Fibroblast of the conjunctiva (primary cell): ENCODE results near the gene BPIFB4.

ENCODE experiments used
- DNase-seq: peaks from one replicate; pipeline ENCODE4 v3.0.0-alpha.2; 2010; ENCODE audit warnings: low read depth

BPIFB4 gene

GRCh38 chr20:33062105-33062824 is 17.2 kb upstream of the BPIFB4 start:
- no peak for DNase-seq

- DNase-seq = no peak
These were observed 16.7 kb upstream of the BPIFB4 start for GRCh38 chr20:33062825-33063149.

GRCh38 chr20:33063271-33063670 is 16.2 kb upstream of the BPIFB4 start:
- no peak for DNase-seq

- DNase-seq = no peak
These were observed 14.7 kb upstream of the BPIFB4 start for GRCh38 chr20:33064572-33065287.

GRCh38 chr20:33065785-33066184 is 13.7 kb upstream of the BPIFB4 start:
- DNase-seq = no peak

- no peak for DNase-seq
These were observed 11.6 kb upstream of the BPIFB4 start for GRCh38 chr20:33067806-33068205.

GRCh38 chr20:33068251-33068939 is 11.0 kb upstream of the BPIFB4 start:
- no peak for DNase-seq

- DNase-seq = no peak
These were observed 9.8 kb upstream of the BPIFB4 start for GRCh38 chr20:33069673-33070072.

GRCh38 chr20:33070111-33071053 is 9.1 kb upstream of the BPIFB4 start:
- DNase-seq = no peak

- DNase-seq = no peak
These were observed 8.2 kb upstream of the BPIFB4 start for GRCh38 chr20:33071198-33071597.

GRCh38 chr20:33072362-33072761 is 7.1 kb upstream of the BPIFB4 start:
- DNase-seq = no peak

- no peak for DNase-seq
These were observed 6.6 kb upstream of the BPIFB4 start for GRCh38 chr20:33072813-33073212.

- no peak for DNase-seq
These were observed 4.8 kb upstream of the BPIFB4 start for GRCh38 chr20:33074675-33075074.

- DNase-seq = no peak
These were observed 4.2 kb upstream of the BPIFB4 start for GRCh38 chr20:33075281-33075680.

- DNase-seq = no peak
These were observed 2.6 kb upstream of the BPIFB4 start for GRCh38 chr20:33076662-33077372.

- DNase-seq = no peak
These were observed 2.1 kb downstream of the BPIFB4 start for GRCh38 chr20:33081411-33082154.

GRCh38 chr20:33082546-33082945 is 3.1 kb downstream of the BPIFB4 start:
- DNase-seq = no peak

- DNase-seq = no peak
These were observed 4.3 kb downstream of the BPIFB4 start for GRCh38 chr20:33083544-33084340.

- no peak for DNase-seq
These were observed 5.3 kb downstream of the BPIFB4 start for GRCh38 chr20:33084722-33085121.
